ENCODE results near the gene CRYL1.

Gene CRYL1

DNA sequence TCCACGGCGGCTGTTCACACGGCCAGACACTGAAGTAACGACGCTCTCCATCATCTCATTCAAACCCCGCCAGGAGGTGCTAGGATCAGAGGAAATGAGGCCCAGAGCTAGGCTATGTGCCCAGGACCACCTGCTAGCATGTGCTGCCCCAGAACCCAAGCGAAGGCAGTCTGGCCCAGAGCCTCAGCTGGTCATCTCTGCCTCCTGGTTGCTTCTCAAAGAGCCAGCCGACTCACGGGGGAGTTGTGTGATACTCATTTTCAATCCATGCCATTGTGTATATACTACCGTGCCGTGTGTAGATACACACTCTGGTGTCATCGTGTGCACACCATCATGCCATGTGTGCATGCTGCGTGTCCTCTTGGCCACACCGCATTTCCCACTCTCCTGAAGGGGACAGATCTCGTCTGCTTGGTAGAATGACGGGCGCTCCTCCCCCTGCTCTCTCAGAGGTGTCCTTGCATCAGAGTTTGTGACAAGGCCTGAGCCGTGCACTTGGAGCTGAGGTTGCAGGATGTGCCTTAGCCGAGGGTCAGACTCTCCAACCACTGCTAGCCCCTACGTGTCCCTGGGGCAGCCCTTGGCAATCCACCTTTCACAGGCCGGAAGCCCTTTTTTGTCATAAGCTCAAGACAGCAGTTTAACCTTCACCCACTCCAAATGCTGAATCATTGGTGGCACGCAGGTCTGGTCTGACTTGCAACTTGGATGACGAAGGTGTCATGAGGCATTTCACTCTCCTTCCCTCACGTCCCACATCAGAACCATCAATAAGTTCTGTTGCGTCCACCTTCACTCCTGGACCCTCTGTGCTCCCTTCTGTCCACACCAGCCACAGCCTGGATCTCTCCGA lies 130.4 kb downstream of the CRYL1 start:
- DNase-seq = no peak

GRCh38 chr13:20394506-20394905 lies 131.2 kb downstream of the CRYL1 start:
- no peak for DNase-seq

DNA sequence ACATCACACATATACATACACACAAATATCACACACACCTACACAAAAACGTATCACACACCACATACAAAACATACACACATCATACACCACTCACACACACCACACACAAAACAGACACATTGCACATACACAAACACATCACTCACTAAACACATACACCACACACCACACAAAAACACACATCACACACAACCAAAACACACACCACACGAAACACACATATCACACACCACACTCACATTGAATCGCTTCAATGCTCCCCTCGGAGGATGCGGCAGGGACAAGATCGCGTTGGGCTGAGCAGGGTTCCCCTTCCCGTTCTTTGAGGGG lies 131.5 kb downstream of the CRYL1 start:
- no peak for DNase-seq

DNA sequence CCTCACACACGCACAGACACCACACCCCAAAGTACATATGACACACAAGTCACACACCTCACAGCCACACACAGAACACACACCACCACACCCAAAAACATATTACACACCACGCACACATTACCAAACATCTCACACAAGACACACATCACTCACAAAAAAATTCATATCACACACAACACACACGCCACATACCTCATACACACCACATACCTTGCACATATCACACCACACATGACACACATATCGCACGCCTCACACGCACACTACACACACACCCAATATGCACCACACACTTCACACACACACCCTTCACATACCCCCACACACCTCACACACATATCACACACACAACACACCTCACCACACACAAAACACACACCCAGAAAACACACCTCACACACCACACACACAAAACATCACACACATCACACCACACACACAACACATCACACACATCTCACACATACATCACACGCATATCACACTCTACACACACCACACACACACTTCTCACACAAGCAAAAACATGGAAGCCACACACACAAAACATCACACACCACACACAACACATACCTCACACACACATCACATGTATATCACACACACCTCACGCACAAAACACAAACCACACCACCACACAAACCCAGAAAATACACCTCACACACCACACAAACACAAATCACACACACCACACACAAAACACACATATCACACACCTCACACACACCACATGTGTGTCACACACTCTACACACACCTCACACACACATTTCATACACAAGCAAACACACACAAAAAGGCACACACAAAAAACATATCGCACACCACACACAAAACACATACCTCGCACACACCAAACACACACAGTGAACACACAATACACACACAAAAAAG lies 132.1 kb downstream of the CRYL1 start:
- DNase-seq = no peak

- no peak for DNase-seq
These were observed 133.1 kb downstream of the CRYL1 start for GRCh38 chr13:20392530-20392929.

GRCh38 chr13:20391597-20392452 lies 133.8 kb downstream of the CRYL1 start:
- DNase-seq = no peak

DNA sequence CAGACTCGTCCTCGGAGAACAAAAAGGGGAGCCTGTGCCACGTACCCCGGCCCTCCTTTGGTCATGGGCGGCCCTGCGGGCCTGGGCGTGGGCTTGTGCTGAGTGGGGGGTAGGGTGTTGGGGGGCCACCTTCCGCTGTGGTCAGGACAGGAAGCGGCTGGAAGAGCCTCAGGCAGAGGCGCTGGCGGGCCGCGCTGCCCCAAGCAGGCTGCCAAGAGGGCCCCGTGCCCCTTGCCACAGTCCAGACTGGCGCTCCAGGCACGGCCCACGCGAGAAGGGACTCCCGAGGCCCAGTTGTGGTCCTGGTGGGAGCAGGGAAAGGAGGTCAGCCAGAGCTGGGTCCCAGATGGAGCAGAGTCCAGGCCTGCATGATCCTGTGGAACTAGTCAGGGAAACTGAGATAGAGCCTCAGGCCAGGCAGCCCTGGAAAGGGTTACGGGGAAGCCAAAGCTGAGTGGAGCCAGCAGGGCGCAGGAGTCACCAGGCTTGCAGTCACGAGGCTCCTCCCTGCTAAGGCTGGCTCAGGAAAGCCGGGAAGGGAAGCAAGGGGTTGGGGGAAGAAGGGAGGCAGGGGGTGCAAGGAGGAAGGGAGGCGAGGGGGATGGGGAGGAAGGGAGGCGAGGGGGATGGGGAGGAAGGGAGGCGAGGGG lies 135.0 kb downstream of the CRYL1 start:
- DNase-seq = no peak

DNA sequence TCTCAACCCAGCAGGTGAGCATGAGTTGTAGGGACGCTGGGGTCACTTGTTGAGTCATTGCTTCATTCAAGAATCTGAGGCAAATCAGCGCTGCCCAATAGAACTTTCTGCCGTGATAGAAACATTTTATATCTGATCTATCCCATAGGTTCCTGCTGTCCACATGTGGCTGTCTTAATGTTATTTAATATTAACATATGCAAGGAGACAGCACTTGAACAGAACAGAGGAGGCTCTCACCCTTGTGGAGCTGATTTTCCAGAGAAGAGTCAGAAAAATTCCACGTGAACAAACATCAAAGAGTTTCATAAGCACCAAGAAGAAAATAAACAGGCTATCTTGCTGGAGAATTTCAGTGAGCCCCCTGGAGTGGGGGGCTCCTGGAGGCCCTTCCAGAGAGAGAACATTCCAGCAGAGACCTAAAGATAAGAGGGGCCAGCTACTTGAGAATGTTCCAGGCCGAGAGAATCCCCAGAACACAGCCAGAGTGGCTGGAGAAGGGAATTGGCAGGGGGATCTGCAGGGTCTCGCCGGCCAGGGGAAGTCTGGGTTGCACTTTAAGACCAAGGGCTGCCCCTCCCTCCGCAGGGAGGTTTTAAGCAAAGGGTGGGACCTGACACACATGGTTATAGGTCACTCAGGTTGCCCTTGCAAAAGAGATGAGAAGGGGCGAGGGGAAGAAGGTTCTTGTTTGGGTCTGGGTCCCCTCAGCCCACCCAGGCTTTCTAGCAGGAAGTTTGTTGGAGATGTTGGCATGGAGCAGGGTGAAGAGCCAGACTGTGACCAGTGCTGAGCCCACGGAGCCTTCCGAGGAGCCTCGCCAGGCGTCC lies 135.7 kb downstream of the CRYL1 start:
- no peak for DNase-seq

DNA sequence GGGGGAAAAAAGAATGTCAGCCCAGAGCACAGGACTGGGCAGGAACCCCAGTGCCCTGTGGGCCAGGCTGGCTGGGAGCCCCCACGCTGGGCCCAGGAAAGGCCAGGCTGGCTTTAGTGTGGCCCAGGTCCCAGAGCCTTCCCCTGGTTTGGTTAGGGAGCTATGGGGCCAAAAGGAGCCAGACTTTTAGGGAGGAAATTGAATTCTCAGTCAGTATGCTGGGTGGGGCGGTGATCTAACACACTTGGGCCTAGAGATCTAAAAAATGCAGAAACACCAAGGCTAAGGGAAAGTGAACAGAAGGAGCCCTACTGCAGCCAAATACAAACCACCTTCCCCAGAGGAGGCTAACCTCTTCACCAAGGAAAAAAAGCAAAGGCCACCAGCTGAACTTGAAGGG lies 137.5 kb downstream of the CRYL1 start:
- DNase-seq = no peak

- DNase-seq = no peak
These were observed 138.2 kb downstream of the CRYL1 start for GRCh38 chr13:20387441-20387971.

DNA sequence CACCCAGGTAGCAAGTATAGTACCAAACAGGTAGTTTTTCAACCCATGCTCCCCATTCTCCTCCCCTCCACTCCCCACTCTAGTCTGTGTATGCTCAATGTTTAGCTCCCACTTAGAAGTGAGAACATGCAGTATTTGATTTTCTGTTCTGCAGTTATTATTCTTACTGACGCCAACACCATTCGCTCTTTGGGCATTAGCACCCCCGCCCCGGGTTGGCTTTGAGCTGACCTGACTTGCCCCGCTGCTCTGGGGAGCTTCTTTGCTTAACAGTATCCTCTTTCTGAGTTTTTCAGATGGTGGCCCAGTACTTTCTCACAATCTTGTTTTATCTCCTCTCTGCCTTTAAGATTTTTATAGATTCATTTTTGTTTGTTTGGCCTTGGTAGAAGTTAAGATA lies 138.7 kb downstream of the CRYL1 start:
- DNase-seq = no peak

- no peak for DNase-seq
These were observed 142.6 kb downstream of the CRYL1 start for GRCh38 chr13:20383058-20383457.

- DNase-seq = no peak
These were observed 144.3 kb downstream of the CRYL1 start for GRCh38 chr13:20381401-20381800.

DNA sequence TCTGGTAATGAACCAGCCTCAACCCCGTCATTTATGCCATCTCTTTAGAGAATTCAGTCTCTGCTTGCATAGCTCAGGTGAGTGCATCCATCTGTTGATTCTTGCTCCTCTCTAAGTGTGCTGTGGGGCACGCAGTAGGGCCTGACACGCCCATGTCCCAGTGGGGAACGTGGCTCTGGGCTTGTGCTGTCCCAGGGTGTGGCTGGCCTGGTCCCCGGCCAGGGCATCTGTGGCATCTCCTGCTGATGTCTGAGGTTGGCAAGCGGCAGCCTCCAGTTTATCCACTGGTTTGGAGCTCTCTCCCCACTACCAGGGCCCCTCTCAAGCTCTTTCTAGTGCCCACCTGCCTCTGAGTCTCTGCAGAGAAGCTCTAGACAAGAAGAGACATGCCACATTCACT lies 146.9 kb downstream of the CRYL1 start:
- no peak for DNase-seq

DNA sequence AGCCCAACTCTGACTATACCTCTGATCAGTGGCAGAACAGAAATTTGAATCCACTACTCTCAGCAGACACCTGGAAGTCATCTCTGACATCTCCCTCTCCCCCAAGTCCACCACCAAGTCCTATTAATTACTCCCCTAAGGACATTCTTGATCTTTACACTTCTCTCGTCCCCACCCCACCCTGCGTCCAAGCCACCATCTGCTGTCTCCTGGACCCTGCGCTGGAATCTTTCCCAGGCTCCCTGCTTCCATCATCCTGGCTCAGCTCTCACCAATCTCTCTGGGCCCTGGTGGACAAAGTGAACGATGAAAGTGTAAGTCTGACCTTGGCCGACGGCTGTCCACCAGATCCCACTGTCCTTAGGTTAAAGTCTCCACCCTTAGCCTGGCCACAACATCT lies 147.9 kb downstream of the CRYL1 start:
- no peak for DNase-seq

- no peak for DNase-seq
These were observed 149.8 kb downstream of the CRYL1 start for GRCh38 chr13:20375871-20376270.

- DNase-seq = no peak
These were observed 151.8 kb downstream of the CRYL1 start for GRCh38 chr13:20373861-20374260.

DNA sequence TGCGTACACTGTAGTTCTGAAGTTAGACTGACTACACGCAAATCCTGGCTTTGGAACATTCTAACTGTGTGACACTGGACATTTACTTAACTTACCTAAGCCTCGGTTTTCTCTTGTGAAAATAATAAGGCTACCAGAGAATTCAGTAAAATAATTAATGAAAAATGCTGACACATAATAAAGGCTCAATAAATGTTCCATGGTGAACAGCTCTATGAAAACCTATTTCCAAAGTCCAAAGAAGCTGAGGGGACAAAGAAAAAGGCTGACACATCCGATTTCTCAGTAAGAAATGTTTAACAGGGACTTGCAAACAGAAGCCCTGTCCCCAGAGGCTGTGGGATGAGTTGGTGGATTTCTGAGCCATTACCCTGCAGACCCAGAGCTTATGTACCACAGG lies 153.8 kb downstream of the CRYL1 start:
- DNase-seq = no peak

- no peak for DNase-seq
These were observed 154.7 kb downstream of the CRYL1 start for GRCh38 chr13:20370815-20371421.

- DNase-seq = peak in 1 of 5 donors; percentile 58
These were observed 155.7 kb downstream of the CRYL1 start for GRCh38 chr13:20369886-20370361.

DNA sequence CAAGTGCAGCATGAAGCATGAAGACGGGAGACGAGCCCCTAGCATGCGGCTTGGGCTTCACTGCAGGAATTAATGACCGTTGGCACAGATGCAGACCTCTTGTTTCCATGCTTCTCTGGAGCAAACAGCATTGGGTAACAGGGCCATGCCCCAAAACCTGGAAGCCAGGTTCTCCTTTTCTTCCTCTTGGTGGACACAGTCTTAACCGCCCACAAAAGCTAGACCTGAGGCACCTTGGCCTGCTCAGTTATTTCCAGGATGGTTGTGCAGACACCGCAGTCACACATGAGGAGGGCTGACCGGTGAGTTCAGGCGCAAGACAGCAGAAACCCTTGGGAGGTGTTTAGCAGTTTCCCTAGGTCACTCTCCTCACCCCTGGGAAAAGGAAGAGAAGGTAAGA lies 159.6 kb downstream of the CRYL1 start:
- DNase-seq = no peak

Measured in T-helper 1 cell (primary cell).